ENCODE measurements around the gene DLD.
"Not testable (repeated sequence)": the region's sequence is repeated elsewhere in the genome, so short reads cannot be mapped to it uniquely, and the experiment has no call there.

DLD gene

GRCh38 chr7:107939573-107940489 lies 48.8 kb downstream of the DLD start:
- DNase-seq (ENCODE audit: extremely low spot score, insufficient read length, low read depth) (no peak), FAIRE-seq (no peak)

GRCh38 chr7:107940951-107941350 lies 50.0 kb downstream of the DLD start:
- DNase-seq (ENCODE audit: extremely low spot score, insufficient read length, low read depth) = no peak
- no peak for FAIRE-seq

- FAIRE-seq (no peak), DNase-seq (ENCODE audit: extremely low spot score, insufficient read length, low read depth) (no peak)
These were observed 52.0 kb downstream of the DLD start for GRCh38 chr7:107943018-107943417.

- DNase-seq (ENCODE audit: extremely low spot score, insufficient read length, low read depth) (no peak), FAIRE-seq (no peak)
These were observed 53.6 kb downstream of the DLD start for GRCh38 chr7:107944411-107945169.

- no peak for FAIRE-seq
These were observed 54.3 kb downstream of the DLD start for GRCh38 chr7:107945332-107945731.

GRCh38 chr7:107946451-107946850 lies 55.5 kb downstream of the DLD start:
- FAIRE-seq (no peak), DNase-seq (ENCODE audit: extremely low spot score, insufficient read length, low read depth) (no peak)

More at GRCh38 chr7:107945332-107945731, 54.3 kb downstream of the DLD start:
- no peak for DNase-seq (ENCODE audit: extremely low spot score, insufficient read length, low read depth)

- no peak for DNase-seq (ENCODE audit: extremely low spot score, insufficient read length, low read depth)
- FAIRE-seq = no peak
These were observed 55.9 kb downstream of the DLD start for GRCh38 chr7:107946881-107947280.

- no peak for DNase-seq (ENCODE audit: extremely low spot score, insufficient read length, low read depth)
- no peak for FAIRE-seq
These were observed 57.9 kb downstream of the DLD start for GRCh38 chr7:107948645-107949442.

- FAIRE-seq (no peak), DNase-seq (ENCODE audit: extremely low spot score, insufficient read length, low read depth) (no peak)
These were observed 58.5 kb downstream of the DLD start for GRCh38 chr7:107949443-107949935.

GRCh38 chr7:107951172-107951787 lies 60.3 kb downstream of the DLD start:
- FAIRE-seq (no peak), DNase-seq (ENCODE audit: extremely low spot score, insufficient read length, low read depth) (no peak)

- FAIRE-seq (no peak), DNase-seq (ENCODE audit: extremely low spot score, insufficient read length, low read depth) (no peak)
These were observed 60.9 kb downstream of the DLD start for GRCh38 chr7:107951896-107952295.

- no peak for FAIRE-seq
- no peak for DNase-seq (ENCODE audit: extremely low spot score, insufficient read length, low read depth)
These were observed 62.4 kb downstream of the DLD start for GRCh38 chr7:107953265-107953923.

GRCh38 chr7:107953924-107954303 lies 62.9 kb downstream of the DLD start:
- no peak for FAIRE-seq
- DNase-seq (ENCODE audit: extremely low spot score, insufficient read length, low read depth) = no peak

GRCh38 chr7:107955394-107955793 lies 64.4 kb downstream of the DLD start:
- FAIRE-seq = no peak
- DNase-seq (ENCODE audit: extremely low spot score, insufficient read length, low read depth) = no peak

GRCh38 chr7:107956950-107957349 lies 66.0 kb downstream of the DLD start:
- not testable (repeated sequence) for FAIRE-seq; DNase-seq (ENCODE audit: extremely low spot score, insufficient read length, low read depth)

GRCh38 chr7:107957436-107957835 lies 66.5 kb downstream of the DLD start:
- FAIRE-seq (no peak), DNase-seq (ENCODE audit: extremely low spot score, insufficient read length, low read depth) (no peak)

GRCh38 chr7:107958764-107959526 lies 68.0 kb downstream of the DLD start:
- FAIRE-seq = no peak
- DNase-seq (ENCODE audit: extremely low spot score, insufficient read length, low read depth) = no peak

- DNase-seq (ENCODE audit: extremely low spot score, insufficient read length, low read depth) = no peak
- FAIRE-seq = no peak
These were observed 68.5 kb downstream of the DLD start for GRCh38 chr7:107959527-107959898.

- FAIRE-seq (no peak), DNase-seq (ENCODE audit: extremely low spot score, insufficient read length, low read depth) (no peak)
These were observed 69.3 kb downstream of the DLD start for GRCh38 chr7:107960272-107960671.

All from GM18507 (cell line).